ENCODE results near the gene TRIM44.
"Not testable (repeated sequence)": the region's sequence is repeated elsewhere in the genome, so short reads cannot be mapped to it uniquely, and the experiment has no call there.

The TRIM44 gene

DNA sequence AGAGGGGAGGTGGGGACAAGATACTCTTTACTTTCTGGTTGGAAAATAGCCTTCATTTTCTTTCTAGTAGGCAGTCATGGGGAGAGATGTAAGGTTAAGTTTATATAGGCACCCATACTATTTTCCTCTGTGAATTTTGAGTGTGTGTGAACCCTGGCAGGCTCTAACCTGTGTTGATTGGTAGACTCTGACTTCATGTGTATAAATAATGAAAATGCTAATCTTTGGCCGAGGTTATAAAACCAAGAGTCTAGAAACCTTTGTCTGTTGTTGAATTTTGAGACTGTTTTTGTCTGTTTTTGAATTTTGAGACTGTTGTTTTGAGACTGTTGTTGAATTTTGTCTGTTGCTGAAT lies 14.0 kb downstream of the TRIM44 start:
- no peak for DNase-seq

DNA sequence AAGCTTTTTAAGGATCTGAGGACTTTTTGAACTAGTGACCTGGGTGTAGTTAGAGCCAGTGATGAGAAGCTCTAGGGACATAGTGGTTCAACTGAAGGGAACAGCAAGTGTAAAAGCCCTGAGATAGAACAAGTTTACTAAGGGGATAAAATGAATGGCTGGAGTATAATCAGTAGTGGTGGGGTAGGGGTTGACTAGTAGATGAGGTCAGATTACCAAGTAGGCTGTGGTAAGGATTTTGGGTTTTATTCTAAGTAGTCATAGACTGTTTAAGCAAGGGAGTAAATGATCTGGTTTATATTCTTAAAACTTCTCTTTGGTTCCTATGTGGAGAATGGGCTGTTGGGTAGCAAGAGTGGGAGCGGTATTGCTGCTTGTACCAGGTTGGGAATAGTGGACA lies 15.3 kb downstream of the TRIM44 start:
- no peak for DNase-seq

DNA sequence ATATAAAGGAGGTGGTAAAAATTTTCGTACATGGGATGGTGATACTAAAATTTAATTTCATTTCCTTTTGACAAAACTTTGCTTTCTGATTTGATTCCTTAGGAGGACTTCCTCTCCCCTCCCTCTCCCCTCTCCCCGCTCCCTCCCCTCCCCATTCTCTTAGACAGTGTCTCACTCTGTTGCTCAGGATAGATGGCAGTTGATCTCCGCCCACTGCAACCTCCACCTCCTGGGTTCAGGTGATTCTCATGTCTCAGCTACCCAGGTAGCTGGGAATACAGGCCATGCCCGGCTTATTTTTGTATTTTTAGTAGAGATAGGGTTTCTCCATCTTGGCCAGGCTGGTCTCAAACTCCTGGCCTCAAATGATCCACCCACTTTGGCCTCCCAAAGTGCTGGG lies 15.9 kb downstream of the TRIM44 start:
- no peak for DNase-seq

DNA sequence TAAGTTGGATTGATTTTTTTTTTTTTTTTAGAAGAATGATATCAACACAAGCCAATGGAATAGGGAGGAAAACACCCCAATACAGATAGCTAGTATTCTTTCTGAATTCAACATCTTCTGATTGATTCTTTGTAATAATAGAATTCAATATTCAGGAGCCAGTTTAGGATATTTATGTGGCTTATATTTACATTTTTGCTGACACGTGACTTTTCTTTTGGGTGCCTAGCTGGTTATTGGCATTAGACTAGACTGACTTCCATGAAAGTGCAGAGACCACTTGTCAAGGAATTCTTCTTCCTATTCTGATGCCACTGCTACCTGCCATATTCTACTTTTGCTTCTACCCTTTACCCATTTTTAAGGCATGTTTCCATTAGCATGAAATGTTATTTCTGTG lies 16.4 kb downstream of the TRIM44 start:
- DNase-seq = no peak

DNA sequence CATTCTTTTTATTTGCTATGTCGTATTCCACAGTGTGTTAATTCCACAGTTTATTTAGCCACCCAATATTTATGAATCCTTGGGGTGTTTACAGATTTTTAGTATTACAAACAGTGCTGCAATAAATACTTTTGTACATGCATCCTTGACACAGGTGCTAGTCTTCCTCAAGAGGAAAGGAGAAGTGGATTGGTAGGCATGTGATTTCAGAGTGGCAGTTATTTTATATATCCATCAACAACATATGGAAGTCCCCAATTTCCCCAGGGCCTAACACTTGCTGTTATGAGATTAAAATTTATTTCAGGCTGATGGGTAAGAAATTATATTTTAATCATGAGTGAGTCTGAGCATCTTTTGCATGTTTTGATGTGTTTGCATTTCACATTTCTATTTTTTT lies 17.9 kb downstream of the TRIM44 start:
- DNase-seq = no peak

DNA sequence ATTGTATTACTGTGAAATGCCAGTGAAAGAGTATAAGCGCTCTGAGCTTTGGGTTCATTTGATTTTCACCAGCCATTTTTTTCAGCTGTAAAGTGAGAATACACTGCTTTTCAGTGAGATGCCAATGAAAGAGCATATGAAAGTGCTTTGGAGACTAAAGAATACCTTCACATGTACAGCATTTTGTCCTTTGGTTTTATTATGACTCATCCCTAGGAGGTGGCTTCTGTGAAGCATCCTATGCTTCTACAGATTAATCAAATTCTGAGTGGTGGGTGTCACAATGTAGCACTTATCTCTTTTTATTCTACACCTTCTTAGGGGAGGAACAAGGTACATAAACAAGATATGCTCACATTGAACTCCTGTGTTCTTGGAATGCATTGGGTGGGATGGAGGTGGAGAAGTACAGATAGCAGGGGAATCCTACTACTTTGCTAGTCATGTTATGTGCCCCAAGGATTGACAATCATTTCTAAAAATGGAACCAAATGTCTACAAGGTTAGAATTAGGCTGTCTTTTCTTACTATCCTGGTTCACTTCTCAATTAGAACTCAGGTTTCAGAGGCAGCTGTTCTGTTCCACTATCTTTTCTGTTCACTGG lies 18.7 kb downstream of the TRIM44 start:
- DNase-seq = no peak

DNA sequence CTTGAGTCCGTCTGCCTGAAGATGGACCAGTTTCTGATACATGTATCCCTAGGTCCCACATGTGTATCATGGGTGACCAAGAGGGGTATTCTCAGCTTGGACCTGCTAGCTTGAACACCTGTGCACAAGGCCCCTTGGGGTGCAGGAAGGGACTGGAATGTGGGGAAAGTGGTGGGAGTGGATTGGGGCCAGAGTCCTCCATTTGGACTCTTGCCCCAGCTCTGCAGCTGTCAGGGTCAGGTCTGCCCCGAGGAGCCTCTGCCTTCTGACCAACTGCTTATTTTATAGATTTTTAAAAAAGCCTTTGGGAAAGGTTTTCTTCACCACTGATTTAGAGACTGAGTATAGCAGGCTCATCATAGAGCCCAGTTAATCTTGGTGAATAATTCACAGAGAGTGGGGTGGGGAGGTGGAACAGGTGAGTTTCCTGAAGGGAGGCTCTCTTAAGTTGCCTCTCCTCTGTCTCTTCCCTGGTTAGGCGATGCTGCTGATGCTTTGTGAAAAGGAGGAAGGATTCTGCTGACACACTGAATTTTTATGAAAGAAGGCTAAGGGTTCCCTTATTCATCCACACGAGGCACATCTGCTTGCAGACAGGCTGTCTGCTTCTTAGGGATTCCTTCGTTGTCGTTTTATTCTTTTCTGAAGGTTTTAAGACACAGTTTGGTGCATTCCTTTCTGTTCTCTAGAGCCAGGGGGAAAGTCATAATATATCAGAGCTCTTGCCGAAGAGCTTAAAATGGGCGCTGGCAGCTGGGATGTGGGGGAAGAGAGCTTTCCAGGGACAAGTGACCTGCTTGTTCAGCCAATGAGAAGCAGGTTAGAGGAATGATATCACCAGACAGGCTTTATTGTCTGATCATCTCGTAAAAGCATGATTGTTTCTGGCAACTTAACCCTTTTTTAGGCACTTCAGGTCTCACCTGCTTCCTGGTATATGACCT lies 19.9 kb downstream of the TRIM44 start:
- DNase-seq = no peak

DNA sequence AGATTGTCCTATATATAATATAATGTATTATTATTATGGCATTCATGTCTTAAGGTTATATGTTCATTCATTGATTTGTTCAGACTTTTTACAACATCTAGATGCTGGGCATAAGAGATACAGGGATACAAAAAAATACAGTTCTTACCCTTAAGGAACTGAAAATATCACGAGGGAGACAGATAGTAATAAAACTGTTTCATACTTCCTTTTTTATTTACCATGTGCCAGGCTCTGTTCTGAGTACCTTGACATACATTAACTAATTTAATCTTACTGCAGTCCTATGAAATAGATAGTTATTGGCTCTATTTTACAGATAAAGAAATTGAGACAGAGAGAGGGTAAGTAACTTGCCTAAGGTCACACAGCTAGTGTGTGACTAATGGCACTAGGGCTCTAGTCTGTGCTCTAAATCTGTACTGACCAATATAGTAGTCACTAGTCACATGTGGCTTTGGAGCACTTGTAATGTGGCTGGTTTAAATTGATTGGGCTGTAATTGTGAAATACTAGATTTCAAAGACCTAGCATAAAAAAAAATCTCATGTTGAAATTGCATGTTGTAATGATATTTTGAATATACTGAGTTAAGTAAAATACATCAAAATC lies 21.3 kb downstream of the TRIM44 start:
- DNase-seq = no peak

DNA sequence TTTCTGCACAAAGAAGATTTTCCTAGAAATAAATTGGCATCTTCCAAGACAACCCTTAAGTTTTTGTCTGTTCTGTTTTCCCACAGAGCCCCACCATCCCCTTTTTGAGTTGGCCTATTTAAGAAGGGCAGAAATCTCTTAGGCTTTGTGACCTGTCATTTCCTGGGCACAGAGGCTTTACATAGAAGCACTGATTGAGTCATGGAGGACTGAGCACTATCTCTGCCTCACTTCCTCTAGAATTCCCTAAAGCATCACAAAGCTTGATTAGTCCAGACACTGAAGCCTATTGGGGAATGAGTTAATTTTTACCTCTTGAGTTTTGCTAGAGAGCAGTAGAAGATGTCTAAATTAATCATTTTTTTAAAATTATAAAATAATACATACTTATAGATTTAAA lies 25.4 kb downstream of the TRIM44 start:
- DNase-seq = no peak

DNA sequence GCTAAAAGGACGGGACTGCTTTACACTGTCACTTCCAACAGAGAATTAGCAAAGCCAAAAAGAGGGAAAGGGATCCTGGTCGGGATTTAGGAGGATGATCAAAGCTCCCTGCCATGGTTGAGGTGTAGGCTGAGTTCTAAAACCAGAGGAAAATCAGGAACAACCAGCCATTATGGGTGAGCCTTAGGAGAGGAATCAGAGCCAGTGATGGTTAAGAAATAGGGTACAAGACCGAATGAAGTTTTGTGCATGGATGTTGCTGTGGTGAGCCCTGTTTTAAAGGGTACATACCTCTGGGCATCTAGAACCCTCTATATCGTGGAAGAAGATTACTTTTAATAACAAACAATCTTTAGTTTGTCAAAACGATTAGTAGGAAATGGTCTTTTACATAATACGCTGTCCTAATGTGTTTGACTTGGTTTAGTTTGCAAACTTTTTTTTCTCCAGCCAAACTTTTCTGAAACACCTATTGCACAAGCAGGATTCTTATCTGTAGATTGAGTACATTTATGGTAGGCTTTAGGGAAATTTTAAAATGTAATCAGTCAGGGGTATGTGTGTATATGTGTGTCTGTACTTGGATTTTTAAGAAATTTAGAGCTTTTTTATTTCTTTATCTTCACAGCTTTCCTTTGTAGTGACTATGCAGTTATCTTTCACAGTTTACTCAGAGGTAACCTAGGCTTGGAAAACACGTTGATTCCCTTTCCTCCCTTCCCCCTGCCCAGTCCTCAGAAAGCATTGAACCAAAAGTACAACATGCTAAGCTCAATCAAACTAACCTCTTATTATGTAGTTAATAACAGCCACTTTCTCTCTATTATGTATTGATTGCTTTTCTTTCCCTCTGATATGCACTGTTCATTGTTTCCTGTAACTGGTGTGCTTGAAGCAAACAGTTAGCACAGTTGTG lies 26.8 kb downstream of the TRIM44 start:
- no peak for DNase-seq

DNA sequence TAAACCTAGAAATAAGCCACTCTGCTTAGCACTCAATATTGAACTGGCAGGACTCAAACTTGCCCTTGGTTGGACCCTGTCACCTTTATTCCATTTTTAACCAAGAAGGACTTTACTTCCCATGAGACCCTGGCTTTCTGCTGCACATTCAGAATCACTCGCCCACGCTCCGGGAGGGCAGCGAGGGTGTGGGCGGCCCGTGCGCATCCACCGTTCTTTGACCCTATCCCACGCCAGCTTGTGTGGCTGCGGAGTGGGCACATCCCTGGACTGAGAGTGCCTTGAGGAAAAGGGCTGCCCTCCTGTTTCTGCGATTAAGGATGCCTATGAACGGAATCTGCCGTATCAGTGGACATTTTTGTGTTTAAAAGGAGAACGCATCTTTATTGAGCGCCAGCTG lies 39.6 kb downstream of the TRIM44 start:
- DNase-seq = no peak

DNA sequence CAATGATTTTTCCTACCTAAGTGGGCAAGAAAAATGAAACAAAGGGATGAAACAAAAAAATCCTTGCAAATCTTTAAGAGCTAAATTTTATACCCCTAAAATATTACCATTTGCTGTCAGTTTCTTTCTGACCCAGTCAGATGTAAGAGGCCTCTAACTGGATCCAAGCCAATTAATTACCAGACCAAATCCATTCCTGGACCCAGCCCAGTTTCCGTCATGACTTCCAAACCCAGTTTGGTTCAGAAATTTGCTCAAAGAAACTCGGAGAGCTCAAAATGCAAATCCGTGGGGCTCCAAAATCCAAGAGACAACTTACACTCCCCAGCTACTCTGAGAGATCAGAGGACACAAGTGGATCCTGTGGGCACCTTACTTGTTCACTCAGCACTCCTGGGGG lies 46.8 kb downstream of the TRIM44 start:
- no peak for DNase-seq

DNA sequence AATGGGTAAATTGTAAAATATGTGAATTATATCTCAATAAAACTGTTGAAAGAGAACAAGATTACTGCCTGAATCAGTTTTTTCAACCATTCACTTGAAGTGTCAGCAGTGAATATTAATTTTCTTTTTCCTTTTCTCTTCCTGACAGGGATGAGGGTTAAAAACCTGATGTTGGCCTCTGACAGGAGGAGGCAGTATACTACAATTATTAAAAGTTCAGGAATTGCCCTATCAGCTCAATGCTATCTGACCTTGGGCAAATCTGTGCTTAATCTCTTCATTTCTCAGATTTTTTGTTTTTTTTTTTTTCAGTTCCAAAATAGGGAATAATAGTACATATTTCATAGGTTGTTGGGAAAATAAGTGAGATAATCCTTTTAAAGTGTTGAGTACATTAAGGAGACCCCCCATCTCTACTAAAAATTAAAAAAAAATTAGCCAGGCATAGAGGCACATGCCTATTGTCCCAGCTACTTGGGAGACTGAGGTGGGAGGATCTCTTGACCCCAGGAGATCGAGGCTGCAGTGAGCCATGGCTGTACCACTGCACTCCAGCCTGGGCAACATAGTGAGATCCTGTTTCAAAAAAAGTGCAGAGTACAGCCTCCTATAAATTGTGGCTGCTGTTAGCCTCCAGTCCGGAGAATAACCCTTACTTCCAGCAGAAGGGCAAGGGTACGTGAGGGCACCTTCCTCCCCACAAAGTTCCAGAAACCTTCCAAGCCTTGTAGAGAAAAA lies 48.8 kb downstream of the TRIM44 start:
- no peak for DNase-seq

DNA sequence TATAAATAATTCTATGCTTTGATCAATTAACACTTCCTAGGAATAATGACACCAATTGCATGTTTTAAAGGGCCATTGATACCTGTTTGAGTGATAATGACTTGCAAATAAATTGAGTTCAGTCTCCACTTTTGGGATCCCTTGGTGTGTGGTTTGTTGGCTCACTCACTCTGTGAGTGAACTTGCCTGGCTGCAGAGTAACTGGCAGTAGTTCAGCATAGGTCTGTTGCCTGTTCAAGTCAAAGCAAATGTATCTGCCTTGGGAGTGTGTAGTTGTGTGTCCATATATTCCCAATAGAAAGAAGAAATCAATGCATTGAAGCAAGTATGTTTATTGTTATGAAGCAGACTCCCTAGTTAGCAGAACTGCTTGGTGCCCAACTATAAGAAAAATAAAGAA lies 49.3 kb downstream of the TRIM44 start:
- DNase-seq = no peak

DNA sequence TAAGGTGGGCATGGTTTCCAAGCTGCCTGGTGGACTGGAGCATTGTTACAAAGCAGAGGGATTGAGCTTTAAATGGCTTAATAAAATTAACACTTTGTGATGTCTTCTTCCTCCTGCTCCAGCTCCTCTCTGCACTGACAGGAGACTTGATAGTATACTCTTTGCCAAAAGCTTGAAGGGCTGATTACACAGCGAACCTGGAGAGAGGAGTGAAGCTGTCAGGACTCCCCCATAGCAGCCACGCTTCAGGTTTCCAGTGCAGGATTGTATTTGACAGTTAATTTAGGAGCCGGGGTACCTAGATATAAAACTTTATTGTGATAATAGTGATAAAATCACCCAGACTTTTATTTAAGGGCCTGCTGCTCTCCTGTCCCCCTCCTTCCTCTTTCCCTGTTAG lies 50.0 kb downstream of the TRIM44 start:
- no peak for DNase-seq

DNA sequence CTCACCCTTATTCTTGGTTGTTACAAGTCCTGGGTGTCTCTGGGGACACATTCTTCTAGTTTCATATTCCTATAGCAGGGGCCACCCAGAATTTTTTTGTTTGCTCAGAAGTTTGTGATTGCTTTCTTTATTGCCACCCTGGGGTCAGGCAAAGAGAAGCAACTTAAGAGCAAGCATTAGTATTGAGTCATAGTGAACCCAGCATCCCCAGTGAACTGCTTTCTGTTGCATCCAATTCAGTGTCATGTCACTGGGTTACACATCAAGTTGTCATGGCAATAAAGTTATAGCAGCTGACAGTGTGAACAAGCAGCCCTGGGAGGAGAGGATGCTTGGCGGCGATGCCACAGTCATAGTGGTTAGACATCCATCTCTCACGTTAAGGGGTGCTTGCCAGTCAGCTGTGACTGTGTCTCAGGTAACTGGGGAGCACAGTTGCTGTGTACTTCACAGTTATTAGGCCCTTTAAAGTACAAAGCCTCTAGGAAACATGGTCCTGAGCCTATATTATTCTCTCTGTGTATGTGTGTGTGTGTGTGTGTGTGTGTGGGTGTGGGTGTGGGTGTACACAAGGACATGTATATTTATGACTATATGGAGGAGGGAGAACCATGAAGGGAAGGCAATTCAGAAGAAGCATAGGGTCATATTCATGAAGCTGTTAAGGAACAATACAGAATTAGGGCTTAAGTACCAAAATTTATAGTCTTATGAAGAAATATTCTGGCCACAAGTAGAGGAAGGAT lies 52.5 kb downstream of the TRIM44 start:
- no peak for DNase-seq

DNA sequence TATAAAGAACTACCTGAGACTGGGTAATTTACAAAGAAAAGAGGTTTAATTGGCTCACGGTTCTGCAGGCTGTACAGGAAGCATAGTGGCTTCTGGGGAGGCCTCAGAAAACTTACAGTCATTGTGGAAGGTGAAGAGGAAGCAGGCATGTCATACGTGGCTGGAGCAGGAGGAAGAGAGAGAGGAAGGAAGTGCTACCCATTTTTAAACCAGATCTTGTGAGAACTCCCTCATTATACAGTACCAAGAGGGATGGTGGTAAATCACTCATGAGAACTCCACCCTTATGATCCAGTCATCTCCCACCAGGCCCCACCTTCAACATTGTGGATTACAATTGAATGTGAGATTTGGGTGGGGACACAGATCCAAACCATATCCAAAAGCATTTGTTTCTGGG lies 53.1 kb downstream of the TRIM44 start:
- DNase-seq = not testable (repeated sequence)

DNA sequence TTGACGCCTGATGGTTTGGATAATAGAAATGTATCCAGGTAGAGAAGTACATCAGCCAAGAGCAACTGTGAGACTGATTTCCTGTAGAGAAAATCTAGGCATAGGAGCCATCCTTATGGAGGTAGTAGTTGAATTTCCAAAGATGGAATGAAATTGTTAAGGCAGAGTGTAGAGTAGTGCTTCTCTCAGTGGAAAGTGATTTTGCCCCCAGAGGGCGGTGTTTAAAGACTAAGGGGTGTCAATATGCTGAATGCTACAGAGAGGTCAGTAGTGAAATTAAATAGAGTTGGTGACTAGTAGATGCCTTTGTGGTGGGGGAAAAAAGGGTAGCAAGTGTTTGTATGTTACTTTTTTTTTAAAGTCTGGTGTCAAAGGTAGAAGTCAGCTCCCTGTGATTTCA lies 54.5 kb downstream of the TRIM44 start:
- DNase-seq = no peak

DNA sequence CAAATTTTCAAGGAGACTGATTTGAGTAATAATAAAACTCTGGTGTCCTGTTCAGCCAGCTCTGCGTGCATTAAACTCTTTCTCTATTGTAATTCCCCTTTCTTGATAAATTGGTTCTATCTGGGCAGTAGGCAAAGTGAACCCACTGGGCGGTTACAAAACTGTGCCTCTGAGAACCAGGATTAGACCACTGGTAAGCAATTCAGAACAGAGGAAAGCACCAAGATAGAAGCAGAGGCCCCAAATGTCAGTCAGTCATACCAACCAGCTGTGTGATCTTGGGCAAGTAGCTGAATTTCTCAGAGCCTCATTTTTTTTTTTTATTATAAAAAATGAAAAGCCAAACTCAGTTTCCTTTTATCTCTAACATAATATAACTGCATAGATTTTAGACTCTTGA lies 54.9 kb downstream of the TRIM44 start:
- no peak for DNase-seq

DNA sequence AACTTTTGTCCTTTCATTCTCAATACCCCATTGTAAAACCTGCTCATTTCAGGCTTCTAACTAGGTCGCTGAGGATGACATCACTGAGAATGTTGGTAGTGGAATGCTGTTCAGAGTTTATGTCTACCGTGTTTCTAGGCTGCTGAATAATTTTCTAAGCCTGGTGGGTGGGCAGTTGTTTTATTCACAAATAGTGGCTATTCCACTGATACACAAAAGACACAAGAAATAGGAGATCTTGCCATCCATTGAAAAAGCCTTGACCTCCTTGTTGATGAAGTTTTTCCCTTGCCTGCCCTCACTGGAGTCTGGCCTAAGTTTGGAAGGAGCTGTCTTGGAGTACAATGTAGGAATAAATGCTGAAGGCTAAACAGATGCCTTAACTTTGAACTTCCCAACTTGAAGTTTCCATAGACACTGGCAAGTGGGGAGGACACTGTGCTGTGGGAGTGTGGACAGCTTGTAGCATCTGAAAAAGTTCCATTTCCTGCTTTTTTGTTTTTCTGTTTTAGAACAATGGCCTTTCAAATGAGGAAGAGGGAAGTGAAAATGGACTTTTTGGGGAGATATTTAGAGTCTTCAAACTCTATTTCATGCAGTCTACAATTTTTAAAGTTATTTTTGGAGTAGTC lies 59.2 kb downstream of the TRIM44 start:
- DNase-seq = no peak

DNA sequence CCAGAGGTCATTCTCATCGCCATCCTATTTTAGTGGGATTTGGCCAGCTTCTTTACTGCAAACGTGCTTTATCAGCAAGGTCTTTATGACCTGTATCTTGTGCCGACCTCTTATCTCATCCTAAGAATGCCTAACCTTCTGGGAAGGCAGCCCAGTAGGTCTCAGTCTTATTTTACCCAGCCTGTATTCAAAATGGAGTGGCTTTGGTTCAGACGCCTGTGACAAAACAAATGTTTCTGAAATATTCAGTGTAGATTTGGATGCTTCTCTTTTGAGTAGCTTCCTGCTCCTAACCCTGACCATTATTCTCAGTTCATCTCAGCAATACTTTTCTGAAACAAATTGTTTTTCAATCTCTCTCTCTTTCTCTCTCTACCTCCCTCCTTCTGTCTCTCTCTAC lies 60.1 kb downstream of the TRIM44 start:
- DNase-seq = no peak

Data from activated gamma-delta T cell treated with Interleukin-2 at 50 U/mL for 16 hours (primary cell).